ENCODE data around the gene MBNL1. TPM values are rescaled to one million over a fixed set of nuclear protein-coding genes. Genes with fewer than 3 reads are reported as not detected.

MBNL1 gene
- total RNA-seq, 1 experiment from 2014 or later, result 90.5 TPM

DNA sequence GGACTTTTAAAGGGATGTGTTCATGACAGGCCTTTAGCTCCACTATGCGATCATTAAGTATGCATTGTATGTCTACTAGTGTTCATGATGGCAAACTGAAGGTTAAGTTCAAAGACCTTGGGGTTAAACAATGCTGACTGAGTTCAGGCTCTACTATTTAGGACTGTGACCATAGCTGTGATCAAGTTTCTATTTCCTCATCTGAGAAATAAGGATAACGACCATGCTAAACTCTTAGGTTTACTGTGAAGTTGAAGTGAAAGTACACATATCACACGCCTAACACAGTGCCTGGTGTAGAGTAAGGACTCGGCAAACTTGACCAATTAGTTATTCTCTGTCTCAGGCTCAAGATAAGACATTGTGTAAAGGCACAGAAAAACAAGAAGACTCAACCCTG is 243.2 kb downstream of the MBNL1 start:
- H3K36me3 ChIP-seq, result no peaks in the 10 kb centered on the region
- no peak overlapping the region for H3K4me3 ChIP-seq
- H3K9me3 ChIP-seq (replicated peaks), result no peaks in the 10 kb centered on the region
- no peak overlapping the region for H3K27ac ChIP-seq
- no peaks in the 10 kb centered on the region for H3K4me1 ChIP-seq
- H3K27me3 ChIP-seq, result no peaks in the 10 kb centered on the region
- DNase-seq, result no peak

DNA sequence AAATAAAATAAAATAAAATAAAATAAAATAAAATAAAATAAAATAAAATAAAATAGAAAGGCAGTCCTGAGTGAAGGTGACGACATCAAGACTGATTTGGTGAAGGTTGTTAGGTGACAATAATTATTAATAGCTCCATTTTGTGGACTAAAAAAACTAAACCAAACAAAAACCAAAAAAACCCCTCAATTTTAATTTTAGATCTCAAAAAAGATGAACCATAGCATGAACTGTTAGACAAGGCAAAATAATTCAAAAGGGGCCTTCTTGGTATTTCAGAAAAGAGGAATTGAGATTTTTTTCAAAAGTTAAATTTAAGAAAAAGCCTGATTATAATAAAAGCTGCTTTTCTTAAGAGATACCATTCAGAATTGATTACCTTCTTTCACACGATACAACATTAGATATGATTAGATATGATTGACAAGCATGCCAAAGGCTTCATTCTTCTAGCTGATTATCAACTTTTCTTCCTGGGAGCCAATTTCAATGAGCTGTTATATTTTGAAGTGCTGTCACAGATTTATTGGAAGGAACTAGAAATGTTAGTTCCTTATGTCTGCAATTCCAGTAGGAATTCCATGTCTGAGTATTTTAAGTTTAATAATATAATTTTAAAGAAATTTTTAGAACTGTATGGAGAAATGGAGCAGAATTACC is 244.7 kb downstream of the MBNL1 start:
- no peak for DNase-seq
- Histone ChIP-seq H3K27me3 (no peaks in the 10 kb centered on the region), H3K9me3 (replicated peaks) (no peaks in the 10 kb centered on the region), H3K4me1 (no peaks in the 10 kb centered on the region), H3K27ac (no peak overlapping the region), H3K36me3 (no peaks in the 10 kb centered on the region), H3K4me3 (no peak overlapping the region)
